K562 (cell line): ENCODE data around the gene PLPP1. TPM values are rescaled to one million over a fixed set of nuclear protein-coding genes. Genes with fewer than 3 reads are reported as not detected.

Source experiments
- CBX1 ChIP-seq: sonication (generic); IDR thresholded peaks from 2 replicates; pipeline ENCODE4 v1.6.1; 2016; ENCODE audit warnings: antibody characterized with exemption, low read depth, mild to moderate bottlenecking
- ZBTB34 ChIP-seq: fragments of 250-450 bp; sonication (Bioruptor Pico); IDR thresholded peaks from 2 replicates; pipeline ENCODE4 v1.8.0; 2021; ENCODE audit warnings: mild to moderate bottlenecking, moderate library complexity
- ZBTB49 ChIP-seq: sonication (generic); formaldehyde crosslinking; IDR thresholded peaks from 2 replicates; pipeline ENCODE4 v1.8.0; 2022; ENCODE audit warnings: missing genetic modification reagents, mild to moderate bottlenecking, borderline replicate concordance
- polyA plus RNA-seq, 8 experiments: library from polyadenylated mRNA; depleted of rRNA in 4 of 8; stranded (reverse) in 5 of 8; unstranded in 3 of 8; fragments of >200 nt; fragmentation: Nextera tagmentation in 2 of 8; fragmentation: Illumina TruSeq in 1 of 8; extraction: Ambion mirVana in 2 of 8; extraction: Trizol in 1 of 8; gene quantifications; 2 replicates each; pipeline versions ENCODE4 v1.2.1 to v1.2.3, GENCODE V29; 2011 to 2014; ENCODE audit warnings: inconsistent platforms in 1 of 8, missing spikeins in 1 of 8
- total RNA-seq, 7 experiments: library from RNA; depleted of rRNA in 6 of 7; stranded (reverse); fragments of >200 nt in 6 of 7; fragmentation: Illumina TruSeq in 2 of 7; extraction: Trizol in 2 of 7; gene quantifications; 2 replicates each; pipeline versions ENCODE4 v1.2.1 to v1.2.3, GENCODE V29; 2011 to 2021; ENCODE audit warnings: low replicate concordance in 1 of 7

Gene PLPP1
- total and polyA plus RNA-seq, 9 of the 15 experiments (the other 6 are each of a cell fraction or from before 2014, with no cell fraction given): 0.04 to 0.24 (median 0.04) TPM; not detected in 6

DNA sequence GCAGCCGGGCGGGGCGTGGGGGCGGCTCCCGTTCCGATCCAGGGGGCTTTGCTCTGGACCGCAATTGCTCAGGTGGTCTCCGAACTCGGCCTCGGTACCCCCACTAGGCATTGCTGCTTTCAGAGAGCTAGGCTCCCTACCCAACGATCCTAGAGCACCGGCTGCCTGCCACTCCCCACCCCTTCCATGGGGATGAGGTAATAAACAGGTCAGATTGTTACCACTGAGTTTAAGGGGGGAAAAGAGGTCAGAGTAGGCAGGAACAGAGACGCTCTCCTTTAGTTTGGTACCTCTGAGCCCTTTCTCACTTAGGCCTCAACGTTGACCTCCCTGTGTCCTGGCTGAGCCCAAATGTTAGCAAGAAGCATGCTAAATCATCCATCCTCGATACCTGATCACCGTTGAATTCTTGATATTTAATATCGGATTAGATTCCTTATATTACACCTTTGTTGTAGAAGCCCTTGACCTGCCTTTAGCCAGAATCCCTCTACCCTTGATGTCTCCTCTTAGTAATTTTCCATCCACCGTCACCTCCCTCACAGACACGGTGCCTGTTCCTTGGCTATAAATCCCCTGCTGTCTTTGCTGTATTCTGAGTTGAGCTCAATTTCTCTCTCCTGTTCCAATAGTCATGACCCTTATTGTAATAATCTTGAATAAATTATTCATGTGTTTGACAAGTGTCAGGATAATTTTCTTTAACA, 588 bp upstream of the PLPP1 start (continued):
- no peak for TF ChIP-seq ZBTB34 (CRISPR knock-in tag)
- TF ChIP-seq ZBTB49 (CRISPR knock-in tag): no peak
- no peak for TF ChIP-seq CBX1
- TF ChIP-seq, all 486 proteins: peak for 0
